ENCODE data around the gene MAN1A2.
"Not testable (repeated sequence)": the region's sequence is repeated elsewhere in the genome, so short reads cannot be mapped to it uniquely, and the experiment has no call there.

The MAN1A2 gene

DNA sequence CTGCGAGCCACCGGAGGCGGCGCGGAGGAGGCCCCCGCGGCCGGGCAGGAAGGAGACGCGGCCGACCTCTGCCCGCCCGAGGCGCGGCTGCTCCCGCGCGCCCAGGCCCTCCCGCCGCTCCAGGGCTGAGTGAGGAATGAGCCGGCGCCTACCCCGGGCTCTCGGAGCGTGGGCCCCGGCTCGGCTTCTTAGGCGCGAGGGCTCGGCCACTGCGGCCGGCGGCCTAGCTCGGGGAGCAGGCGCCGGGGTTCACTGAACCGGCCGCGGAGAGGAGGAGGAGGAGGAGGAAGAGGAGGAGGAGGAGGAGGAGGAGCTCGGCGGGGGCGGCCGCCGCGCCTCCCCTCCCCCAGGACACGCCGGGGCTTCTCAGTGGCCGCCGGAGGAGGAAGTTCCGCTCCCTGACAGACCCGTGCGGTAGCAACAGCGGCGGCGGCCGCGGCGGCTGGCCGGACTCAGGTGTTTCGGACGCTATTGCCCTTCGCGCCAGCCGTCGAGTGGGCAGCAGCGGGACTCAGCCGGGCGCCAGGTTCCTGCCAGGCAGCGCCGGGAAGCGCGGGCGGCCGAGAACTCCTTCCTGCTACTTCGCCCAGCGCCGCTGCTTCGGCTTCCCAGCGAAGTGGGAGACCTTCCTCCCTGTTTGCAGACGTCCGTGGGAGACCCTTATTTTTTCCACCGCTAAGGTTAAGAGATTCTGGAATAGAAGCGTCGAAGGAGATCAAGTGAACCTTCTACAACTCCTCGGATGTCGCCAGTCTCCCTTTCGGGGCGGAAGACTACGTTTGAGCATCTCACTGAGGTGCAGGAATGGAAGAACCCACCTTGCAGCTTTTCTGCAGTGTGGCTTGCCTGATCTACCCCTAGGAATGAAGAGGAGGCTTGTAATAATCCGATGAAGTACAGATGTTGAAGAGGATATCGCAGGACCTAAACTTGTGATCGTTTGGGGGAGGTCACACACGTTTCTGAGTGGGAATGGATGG lies at the start of gene MAN1A2:
Gene MAN1A2, plus strand, starts transcription at position 404 of the 980 bp plus-strand sequence. CDS start 735 bp downstream, outside the sequence.
- DNase-seq, result no peak

DNA sequence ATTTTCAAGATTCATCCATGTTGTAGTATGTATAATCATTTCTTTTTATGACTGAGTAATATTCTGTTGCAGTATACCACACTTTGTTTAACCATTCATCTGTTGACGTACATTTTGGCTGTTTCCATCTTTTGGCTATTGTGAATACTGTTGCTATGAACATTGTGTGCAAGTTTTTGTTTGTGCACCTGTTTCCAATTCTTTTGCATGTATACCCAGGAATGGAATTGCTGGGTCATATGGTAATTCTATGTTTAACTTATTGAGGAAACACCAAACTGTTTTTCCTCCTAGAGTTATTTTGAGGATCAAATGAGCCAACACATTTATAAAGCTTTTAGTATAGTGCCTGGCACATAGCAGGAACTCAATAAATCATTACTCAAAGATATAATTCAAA lies 49.2 kb upstream of the MAN1A2 start:
- DNase-seq, result no peak

DNA sequence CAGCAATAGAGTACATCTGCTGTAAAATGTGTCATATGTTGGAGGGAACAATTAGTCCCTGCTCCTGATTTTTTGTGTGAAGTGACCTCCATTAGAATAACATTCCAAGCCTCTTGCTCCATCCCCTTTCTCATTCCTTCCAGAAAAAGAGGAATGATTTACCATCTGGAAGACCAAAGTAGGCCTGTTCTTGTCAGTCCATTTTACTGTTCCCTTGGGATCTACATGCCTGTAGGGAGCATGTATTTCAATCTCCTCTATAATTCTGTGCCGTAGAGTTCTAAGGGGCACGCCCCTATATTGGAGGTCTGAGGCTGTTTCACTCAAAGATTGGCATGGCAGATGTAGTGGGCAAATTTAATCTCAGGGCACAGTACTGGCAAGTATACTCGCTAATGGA lies 48.8 kb upstream of the MAN1A2 start:
- no peak for DNase-seq

DNA sequence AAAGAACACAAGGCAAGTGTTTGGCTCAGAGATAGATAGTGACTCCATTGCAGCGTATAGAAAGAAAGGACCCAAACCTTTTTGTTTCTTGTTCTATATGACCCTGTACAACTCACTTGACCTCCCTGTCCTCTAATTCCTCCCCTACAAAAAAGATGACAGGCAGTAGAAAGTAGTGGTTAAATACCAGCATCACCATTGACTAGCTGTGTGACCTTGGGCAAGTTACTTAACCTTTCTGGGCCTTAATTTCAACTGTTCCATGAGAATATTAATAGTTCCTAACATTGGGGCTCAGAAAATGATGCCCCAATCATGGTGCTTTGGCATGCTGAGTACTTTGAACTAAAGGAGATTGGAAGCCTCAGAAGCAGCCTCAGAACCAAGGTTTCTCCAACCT lies 46.7 kb upstream of the MAN1A2 start:
- DNase-seq, result no peak

DNA sequence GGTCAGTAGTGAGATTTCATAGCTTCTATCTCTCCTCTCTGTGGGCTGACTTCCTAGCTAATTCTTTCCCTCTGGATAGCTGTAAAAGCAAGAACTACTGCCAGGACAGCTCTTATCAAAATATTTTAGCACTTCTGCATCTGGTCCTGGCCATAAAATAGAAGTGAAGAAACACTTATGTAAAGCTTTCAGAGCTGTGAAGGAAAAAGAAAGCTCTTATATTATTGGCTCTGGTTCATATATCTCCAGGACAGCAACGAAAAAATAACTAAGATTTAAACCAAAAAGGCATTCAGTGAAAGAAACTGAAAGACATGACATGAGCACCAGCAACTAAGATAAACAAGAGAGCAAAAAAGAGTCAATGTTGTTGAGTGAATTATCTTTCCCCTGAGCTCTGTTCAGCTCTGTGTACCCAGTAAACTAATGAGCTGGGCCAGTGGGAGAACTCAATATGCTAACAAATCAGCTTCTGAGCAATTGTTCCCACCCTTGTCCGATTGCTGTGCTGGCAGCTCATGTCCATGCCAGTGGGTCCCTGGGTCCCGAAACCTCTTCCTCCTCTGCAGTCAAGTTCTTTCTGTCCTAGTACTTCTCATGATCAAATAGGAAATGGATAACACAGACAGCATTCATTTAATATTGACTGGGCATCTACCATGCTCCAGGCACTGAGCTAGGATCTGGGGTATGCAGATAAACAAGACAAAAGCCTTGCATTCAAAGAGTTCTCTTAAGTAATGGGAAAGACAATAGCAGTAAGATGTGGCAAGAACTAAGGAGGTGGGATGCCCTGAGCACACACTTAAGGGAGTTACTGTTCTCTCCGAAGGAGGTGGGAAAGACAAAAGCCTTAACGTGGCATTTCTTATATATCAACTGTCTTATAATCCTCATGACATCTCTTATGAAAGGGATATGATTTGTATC lies 45.3 kb upstream of the MAN1A2 start:
- no peak for DNase-seq

DNA sequence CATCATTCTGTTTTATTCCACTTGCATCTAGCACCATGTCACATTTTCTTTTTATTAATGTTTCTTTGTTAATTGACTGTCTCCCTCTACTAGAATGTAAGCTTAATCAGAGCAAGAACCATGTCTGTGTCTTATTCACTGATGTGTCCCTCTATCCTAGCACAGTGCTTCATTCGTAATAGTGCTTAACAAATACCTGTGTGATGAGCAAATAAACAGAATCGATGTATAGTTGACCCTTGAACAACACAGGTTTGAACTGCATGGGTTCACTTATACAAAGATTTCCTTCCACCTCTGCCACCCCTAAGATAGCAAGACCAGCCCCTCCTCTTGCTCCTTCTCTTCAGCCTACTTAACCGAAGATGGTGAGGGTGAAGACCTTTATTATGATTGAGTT lies 42.9 kb upstream of the MAN1A2 start:
- DNase-seq, result no peak

DNA sequence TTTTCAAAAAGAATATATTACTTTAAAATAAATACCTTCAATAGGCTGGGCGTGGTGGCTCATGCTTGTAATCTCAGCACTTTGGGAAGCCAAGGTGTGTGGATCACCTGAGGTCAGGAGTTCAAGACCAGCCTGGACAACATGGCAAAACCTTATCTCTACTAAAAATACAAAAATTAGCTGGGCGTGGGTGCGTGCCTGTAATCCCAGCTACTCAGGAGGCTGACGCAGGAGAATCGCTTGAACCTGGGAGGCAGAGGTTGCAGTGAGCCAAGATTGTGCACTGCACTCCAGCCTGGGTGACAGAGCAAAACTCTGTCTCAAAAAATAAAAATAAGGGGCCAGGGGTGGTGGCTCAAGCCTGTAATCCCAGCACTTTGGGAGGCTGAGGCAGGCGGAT lies 41.2 kb upstream of the MAN1A2 start:
- not testable (repeated sequence) for DNase-seq

DNA sequence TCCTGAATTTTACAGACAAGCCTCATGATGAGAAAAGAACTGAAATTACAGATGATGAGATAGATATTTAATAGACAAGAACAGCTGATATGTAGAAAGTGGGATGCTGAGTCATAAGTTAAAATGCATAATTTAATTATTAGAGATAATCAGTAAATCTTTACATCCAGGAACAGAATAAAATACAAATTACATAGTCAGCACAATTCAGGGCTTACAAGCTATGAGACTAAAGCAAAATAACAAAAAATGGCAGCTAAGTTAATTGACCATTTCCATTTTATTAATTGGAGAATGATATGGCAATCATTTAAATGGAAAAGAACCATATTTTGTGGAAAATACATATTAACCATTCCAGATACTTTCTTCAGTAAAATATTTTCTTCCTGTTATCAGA lies 40.2 kb upstream of the MAN1A2 start:
- no peak for DNase-seq

DNA sequence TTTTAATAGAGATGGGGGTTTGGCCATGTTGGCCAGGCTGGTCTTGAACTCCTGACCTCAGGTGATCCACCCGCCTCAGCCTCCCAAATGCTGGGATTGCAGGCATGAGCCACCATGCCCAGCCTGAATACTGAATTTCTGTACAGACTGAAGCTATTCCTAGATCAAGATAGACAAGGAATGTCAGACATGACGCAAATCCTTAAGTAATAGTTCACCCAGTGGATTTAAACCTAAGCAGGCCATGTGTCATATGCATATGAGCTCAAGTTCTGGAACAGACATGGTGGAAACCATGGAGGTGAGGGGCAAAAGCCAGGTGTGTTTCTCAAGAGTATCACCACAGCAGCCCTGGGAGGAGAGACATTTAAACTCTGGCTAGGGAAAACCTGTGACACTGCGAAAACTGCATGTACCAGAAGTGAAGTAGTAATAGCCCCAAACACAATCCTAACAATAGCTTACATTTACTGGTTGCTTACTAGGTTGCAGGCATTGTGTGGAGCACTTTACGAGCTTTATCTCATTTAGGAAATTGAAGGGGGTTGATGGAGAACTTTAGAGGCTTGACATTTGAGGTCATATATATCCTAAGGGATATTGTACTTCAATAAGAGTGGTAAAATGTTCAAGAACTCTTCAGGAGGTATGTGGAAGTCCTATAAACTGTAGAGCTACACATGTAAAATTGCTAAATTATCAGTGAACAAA lies 31.7 kb upstream of the MAN1A2 start:
- DNase-seq, result no peak

DNA sequence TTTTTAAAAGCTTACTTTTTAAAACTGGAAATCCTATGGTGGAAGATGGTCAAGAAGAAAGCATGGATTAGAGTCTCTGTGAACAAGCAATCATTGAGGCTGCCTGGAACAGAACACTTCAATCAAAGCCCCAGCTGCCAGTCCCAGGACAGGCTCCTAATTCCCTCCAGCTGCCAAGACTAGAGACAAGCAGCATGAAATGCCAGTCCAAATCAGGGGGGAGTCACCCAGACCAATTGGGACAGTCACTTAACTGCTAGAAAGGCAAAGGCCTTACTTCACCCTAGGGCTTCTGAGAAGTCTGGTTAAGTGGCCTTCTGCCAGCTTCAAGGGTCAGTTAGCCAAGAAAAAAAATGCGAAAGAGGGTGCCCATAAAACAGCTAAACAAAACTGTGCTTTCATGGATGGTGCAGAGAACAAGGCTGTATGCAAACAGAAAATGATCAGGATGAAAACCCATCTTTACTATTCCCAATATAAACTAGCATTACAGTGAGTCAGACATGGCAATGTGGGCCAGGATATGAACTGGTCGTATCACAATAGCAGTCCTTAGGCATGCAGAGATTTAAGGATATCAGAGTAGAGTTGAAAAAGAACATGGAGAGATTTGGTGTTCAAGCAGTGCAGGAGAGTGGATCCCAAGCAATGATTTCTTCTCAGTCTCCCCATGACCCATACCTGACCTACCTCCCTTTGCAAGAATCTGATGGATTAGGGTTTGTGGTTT lies 31.0 kb upstream of the MAN1A2 start:
- no peak for DNase-seq

DNA sequence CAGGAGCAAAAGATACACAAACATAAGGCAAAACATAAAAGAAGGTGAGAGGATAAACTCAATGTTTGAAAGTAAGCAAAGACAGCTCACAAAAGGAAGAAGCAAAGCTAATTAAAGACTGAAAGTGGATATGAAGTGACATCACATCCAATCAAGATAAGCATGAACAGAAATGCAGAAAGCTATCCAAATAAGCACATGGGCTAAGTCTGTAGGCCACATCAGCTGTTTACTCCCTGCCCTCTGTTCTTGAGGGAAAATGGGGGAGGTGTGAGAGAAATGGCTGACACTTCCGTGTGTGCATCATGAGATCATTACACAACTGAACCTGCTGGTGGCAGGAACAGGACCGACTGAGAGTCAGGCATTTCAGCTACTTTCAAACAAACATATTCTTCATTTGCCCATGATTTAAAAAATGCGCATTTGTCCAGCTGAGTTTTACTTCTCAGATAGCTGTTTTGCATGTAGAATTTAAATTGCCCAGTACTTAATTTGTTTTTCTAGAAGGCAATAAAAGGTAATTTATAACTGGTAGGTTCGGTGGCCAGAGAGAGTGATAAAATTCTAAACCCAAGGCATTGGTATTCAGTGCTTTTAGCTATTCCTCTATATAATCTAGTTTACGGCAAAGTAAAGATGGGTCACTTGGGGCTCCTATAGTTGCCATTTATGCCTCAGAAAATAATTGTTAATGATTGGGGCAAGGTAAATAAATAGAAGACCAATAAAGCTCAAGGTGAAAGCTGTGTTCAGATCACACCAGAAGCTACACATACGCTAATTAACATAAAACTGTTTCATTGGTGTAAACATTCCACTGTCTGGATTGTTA lies 27.2 kb upstream of the MAN1A2 start:
- DNase-seq, result peak; percentile 33

DNA sequence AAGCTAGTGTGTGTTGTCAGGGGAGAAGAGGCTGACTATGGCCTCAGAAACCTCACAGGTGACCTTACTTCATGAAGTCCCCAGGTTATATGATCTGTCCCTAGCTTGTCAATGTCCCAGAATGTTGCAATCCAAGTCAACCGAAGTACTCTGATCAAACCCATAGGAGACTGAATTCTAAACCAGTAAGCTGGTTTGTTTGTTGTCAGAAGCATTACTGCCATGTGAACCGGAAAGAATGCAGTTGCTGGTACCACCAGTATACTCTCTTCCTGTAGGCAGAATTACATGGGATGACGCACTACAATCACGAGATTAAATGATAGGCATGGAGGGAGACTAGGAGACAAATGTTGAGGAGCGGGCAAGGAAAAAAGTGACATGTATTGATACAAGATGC lies 26.1 kb upstream of the MAN1A2 start:
- no peak for DNase-seq

DNA sequence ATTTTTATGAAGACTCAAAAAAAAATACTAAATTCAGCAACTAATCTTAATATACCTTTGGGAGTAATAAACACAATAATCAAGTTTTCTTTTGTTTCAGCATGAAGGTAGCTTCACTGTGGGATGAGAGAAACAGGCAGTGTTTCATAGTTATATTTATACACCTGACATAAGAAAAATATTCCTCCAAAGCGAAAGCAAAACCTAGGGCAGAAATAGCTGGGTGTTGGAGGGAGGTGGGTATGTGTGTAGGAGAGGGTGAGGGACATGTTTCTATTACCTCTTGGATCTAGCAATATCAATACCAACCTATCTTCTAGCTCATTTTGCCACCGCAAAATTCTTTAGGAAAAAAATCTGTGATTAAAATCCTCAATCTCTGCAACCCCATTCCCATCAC lies 24.9 kb upstream of the MAN1A2 start:
- no peak for DNase-seq

DNA sequence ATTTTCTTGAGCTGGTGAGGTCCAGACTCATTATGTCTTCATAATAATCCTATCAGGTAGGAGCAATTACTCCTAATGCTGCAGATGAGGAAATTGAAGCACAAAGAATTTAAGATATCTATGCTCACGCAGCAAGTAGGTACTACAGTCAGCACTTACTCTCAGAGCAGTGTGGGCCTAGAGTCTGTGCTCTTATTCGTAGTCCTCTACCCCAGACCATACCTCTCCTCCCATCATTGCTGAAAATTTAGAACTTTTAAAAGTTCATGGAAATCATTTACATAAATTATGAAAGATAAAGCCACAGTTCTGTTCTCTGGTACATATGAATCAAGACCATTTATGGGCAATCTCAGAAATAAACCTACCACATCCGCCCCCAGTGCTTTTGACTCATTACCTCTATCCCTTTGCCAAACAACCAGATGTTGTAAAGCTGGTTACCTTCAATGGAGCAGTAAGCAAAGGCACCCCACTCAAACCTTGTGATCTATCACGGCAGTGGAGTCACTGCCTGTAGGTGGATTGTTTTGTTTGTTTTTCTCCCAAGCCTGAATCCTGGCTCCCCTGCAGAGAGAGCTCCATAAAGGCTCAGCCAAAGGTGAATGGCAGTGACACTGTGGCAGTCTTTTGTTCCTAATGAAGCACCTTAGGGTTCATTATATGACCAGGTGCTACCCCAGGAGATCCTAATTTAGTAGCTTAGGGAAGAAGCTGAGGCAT lies 20.9 kb upstream of the MAN1A2 start:
- DNase-seq, result no peak

DNA sequence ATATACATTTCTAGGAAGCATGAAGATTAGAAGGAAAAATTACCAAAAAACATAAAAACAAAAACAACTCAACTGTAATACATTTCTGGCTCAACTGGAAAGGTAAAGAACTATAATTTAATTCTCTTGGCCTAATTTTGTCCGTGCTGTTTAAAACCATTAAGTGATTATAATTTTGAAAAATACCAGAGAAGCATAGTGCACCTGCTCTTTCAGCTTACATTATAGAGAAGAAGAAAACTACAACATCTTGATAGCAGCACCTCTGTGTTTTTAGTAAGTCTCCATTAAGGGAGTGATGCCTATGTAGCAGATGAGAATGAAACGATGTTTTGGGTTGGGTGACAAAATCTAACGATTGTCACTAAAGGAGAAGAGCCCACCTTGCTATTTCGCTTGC lies 19.3 kb upstream of the MAN1A2 start:
- no peak for DNase-seq

DNA sequence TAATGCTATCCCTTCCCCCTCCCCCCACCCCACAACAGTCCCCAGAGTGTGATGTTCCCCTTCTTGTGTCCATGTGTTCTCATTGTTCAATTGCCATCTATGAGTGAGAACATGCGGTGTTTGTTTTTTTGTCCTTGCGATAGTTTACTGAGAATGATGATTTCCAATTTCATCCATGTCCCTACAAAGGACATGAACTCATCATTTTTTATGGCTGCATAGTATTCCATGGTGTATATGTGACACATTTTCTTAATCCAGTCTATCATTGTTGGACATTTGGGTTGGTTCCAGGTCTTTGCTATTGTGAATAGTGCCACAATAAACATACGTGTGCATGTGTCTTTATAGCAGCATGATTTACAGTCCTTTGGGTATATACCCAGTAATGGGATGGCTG lies 14.6 kb upstream of the MAN1A2 start:
- not testable (repeated sequence) for DNase-seq

DNA sequence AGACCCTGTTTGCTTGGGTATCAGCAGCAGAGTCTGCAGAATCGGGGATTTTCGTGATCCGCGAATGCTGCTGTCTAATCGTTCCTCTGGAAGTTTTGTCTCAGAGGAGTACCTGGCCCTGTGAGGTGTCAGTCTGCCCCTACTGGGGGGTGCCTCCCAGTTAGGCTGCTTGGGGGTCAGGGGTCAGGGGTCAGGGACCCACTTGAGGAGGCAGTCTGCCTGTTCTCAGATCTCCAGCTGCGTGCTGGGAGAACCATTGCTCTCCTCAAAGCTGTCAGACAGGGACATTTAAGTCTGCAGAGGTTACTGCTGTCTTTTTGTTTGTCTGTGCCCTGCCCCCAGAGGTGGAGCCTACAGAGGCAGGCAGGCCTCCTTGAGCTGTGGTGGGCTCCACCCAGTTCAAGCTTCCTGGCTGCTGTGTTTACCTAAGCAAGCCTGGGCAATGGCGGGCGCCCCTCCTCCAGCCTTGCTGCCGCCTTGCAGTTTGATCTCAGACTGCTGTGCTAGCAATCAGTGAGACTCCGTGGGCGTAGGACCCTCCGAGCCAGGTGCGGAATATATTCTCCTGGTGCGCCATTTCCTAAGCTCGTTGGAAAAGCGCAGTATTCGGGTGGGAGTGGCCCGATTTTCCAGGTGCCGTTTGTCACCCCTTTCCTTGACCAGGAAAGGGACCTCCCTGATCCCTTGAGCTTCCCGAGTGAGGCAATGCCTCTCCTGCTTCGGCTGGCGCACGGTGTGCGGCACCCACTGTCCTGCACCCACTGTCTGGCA lies 9.2 kb upstream of the MAN1A2 start:
- DNase-seq, result not testable (repeated sequence)

DNA sequence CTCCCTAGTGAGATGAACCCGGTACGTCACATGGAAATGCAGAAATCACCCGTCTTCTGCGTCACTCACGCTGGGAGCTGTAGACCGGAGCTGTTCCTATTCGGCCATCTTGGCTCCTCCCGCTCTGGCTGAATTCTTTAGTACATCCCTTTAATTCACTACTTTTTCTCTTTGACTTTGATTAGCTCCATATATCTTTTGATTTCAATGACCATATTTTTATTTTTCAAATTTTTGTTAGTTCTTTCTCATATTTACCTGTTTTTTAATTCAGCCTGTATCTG lies 8.7 kb upstream of the MAN1A2 start:
- DNase-seq, result not testable (repeated sequence)

DNA sequence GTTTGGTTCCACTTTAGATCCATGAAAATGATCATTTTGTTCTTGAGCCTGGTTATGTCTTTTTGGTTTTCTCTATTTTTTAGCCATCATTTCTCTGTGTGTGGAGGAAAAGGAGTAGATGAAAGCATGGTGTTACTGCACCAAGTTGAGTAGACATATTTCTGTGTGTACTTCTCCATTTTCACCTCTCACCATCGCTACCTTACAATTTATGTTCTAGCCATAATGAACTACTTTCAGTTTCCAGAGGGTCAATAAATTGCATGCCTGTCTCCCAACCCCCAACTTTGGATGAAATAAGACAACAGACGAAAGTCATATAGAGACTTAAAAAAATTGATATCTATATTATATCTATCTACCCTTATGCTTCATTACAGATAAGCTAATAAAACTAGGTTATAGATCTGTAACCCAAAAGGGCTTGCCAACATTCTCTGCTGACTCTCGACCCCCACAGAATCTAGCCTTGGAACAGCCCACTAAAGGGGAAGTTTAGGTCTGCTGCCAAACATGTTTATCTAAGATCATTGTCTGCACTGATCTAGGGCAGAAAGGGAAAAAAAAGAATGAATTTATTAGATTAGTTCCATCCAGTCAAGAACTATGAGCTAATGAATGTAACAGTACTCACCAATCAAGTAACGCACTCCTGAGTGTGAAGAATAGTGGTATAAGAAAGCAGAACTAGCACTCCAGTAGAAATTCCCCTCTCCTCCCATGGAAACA lies 7.5 kb upstream of the MAN1A2 start:
- no peak for DNase-seq

Measured in NCI-H1048 (cell line).